H9 (cell line): Measurements from ENCODE around the gene NUDT3. TPM values are rescaled to one million over a fixed set of nuclear protein-coding genes. Genes with fewer than 3 reads are reported as not detected.

ENCODE experiments used
- DNase-seq: peaks from one replicate; pipeline ENCODE4 v3.0.0-alpha.2; 2017
- H2AFZ ChIP-seq: one replicate; pipeline ENCODE4 v1.6.1; 2013; ENCODE audit warnings: mild to moderate bottlenecking, low read length, control low read depth, moderate library complexity
- H2AK5ac ChIP-seq: 2 replicates; pipeline ENCODE4 v1.6.1; 2013; ENCODE audit warnings: low read length, control low read depth, mixed read lengths; ENCODE audit not compliant: insufficient read length
- H2BK120ac ChIP-seq: one replicate; pipeline ENCODE4 v1.6.1; 2013; ENCODE audit warnings: low read depth, mild to moderate bottlenecking, low read length, control low read depth, inconsistent platforms; ENCODE audit not compliant: poor library complexity, severe bottlenecking
- H2BK12ac ChIP-seq: 2 replicates; pipeline ENCODE4 v1.6.1; 2013; ENCODE audit warnings: low read length, control low read depth, mixed read lengths, low read depth; ENCODE audit not compliant: insufficient read length
- H2BK15ac ChIP-seq: 2 replicates; pipeline ENCODE4 v1.6.1; 2013; ENCODE audit warnings: low read depth, low read length, control low read depth
- H2BK20ac ChIP-seq: one replicate; pipeline ENCODE4 v1.6.1; 2013; ENCODE audit warnings: low read depth, mild to moderate bottlenecking, low read length, control low read depth, inconsistent platforms; ENCODE audit not compliant: poor library complexity, severe bottlenecking
- H2BK5ac ChIP-seq: 2 replicates; pipeline ENCODE4 v1.6.1; 2013; ENCODE audit warnings: low read length, control low read depth, mixed read lengths; ENCODE audit not compliant: insufficient read length
- H3K14ac ChIP-seq: 2 replicates; pipeline ENCODE4 v1.6.1; 2013; ENCODE audit warnings: low read length, control low read depth; ENCODE audit not compliant: insufficient read depth
- H3K18ac ChIP-seq: 2 replicates; pipeline ENCODE4 v1.6.1; 2013; ENCODE audit warnings: low read depth, mild to moderate bottlenecking, mixed read lengths, low read length, control low read depth; ENCODE audit not compliant: insufficient read length
- H3K23ac ChIP-seq: 2 replicates; pipeline ENCODE4 v1.6.1; 2013; ENCODE audit warnings: low read length, control low read depth, mixed read lengths, low read depth; ENCODE audit not compliant: insufficient read length
- H3K23me2 ChIP-seq: 2 replicates; pipeline ENCODE4 v1.6.1; 2013; ENCODE audit warnings: low read depth, mild to moderate bottlenecking, mixed read lengths, low read length, control low read depth; ENCODE audit not compliant: insufficient read length, poor library complexity, severe bottlenecking
- H3K27ac ChIP-seq: 2 replicates; pipeline ENCODE4 v1.5.1; 2013; ENCODE audit warnings: low read length, control low read depth, mixed read lengths, low read depth; ENCODE audit not compliant: insufficient read length
- H3K27me3 ChIP-seq: 2 replicates; pipeline ENCODE4 v1.6.1; 2013; ENCODE audit warnings: low read length, control low read depth, inconsistent platforms; ENCODE audit not compliant: insufficient read depth
- H3K4ac ChIP-seq: 2 replicates; pipeline ENCODE4 v1.6.1; 2013; ENCODE audit warnings: low read depth, mild to moderate bottlenecking, control low read depth, inconsistent platforms, low read length, moderate library complexity
- H3K4me1 ChIP-seq: 2 replicates; pipeline ENCODE4 v1.6.1; 2013; ENCODE audit warnings: low read length, control low read depth, inconsistent platforms; ENCODE audit not compliant: insufficient read depth
- H3K4me2 ChIP-seq: 2 replicates; pipeline ENCODE4 v1.6.1; 2013; ENCODE audit warnings: low read length, control low read depth, mixed read lengths; ENCODE audit not compliant: insufficient read length, insufficient read depth
- H3K56ac ChIP-seq: 2 replicates; pipeline ENCODE4 v1.6.1; 2013; ENCODE audit warnings: low read depth, mild to moderate bottlenecking, mixed read lengths, low read length, control low read depth; ENCODE audit not compliant: insufficient read length
- H3K79me1 ChIP-seq: 2 replicates; pipeline ENCODE4 v1.6.1; 2013; ENCODE audit warnings: low read depth, mild to moderate bottlenecking, moderate library complexity, low read length, control low read depth, inconsistent platforms; ENCODE audit not compliant: insufficient read depth, poor library complexity, severe bottlenecking
- H3K79me2 ChIP-seq: 2 replicates; pipeline ENCODE4 v1.6.1; 2013; ENCODE audit warnings: low read length, control low read depth, inconsistent platforms; ENCODE audit not compliant: insufficient read depth
- H3K9ac ChIP-seq: 2 replicates; pipeline ENCODE4 v1.6.1; 2013; ENCODE audit warnings: low read length, control low read depth, mixed read lengths; ENCODE audit not compliant: insufficient read length; ENCODE audit errors: extremely low read depth
- H3K9me3 ChIP-seq: one replicate; pipeline ENCODE4 v1.6.1; 2013; ENCODE audit warnings: low read depth, low read length, inconsistent platforms; ENCODE audit not compliant: control insufficient read depth
- H3T11ph ChIP-seq: one replicate; pipeline ENCODE4 v1.6.1; 2013; ENCODE audit warnings: mild to moderate bottlenecking, low read length, control low read depth, inconsistent platforms
- H4K20me1 ChIP-seq: one replicate; pipeline ENCODE4 v1.6.1; 2013; ENCODE audit not compliant: control insufficient read depth, insufficient read length, insufficient read depth
- H4K5ac ChIP-seq: 2 replicates; pipeline ENCODE4 v1.6.1; 2013; ENCODE audit warnings: low read depth, mild to moderate bottlenecking, mixed read lengths, low read length, control low read depth; ENCODE audit not compliant: insufficient read length
- H4K8ac ChIP-seq: replicated peaks from 2 replicates; pipeline ENCODE4 v1.6.1; 2013; ENCODE audit warnings: low read length, control low read depth, mixed read lengths, low read depth; ENCODE audit not compliant: insufficient read length
- H4K91ac ChIP-seq: 2 replicates; pipeline ENCODE4 v1.6.1; 2013; ENCODE audit warnings: low read depth, mild to moderate bottlenecking, moderate library complexity, mixed read lengths, low read length, control low read depth; ENCODE audit not compliant: insufficient read length
- H3K27ac Mint-ChIP-seq, 3 experiments: 2 replicates in 2 of 3; 3 replicates in 1 of 3; pipeline ENCODE4 v1.8.0; 2020 to 2021; ENCODE audit warnings: mixed read lengths in 3 of 3, mild to moderate bottlenecking in 1 of 3, moderate library complexity in 1 of 3
- H3K27me3 Mint-ChIP-seq: 2 replicates; pipeline ENCODE4 v1.8.0; 2021; ENCODE audit warnings: low read depth, mild to moderate bottlenecking, moderate library complexity, mixed read lengths
- H3K36me3 Mint-ChIP-seq, 3 experiments: 2 replicates in 2 of 3; 3 replicates in 1 of 3; pipeline ENCODE4 v1.8.0; 2020 to 2021; ENCODE audit warnings: low read depth in 3 of 3, mixed read lengths in 3 of 3; ENCODE audit not compliant: insufficient read depth in 1 of 3
- H3K4me1 Mint-ChIP-seq, 2 experiments: 2 replicates each; pipeline ENCODE4 v1.8.0; 2020; ENCODE audit warnings: mixed read lengths in 2 of 2
- H3K4me3 Mint-ChIP-seq, 2 experiments: 2 replicates in 1 of 2; 3 replicates in 1 of 2; pipeline ENCODE4 v1.8.0; 2020 to 2021; ENCODE audit warnings: mild to moderate bottlenecking in 2 of 2, mixed read lengths in 2 of 2, moderate library complexity in 1 of 2
- H3K9me3 Mint-ChIP-seq, 2 experiments: 2 replicates in 1 of 2; 3 replicates in 1 of 2; pipeline ENCODE4 v1.8.0; 2020; ENCODE audit warnings: mild to moderate bottlenecking in 2 of 2, mixed read lengths in 2 of 2, moderate library complexity in 1 of 2
- CTCF ChIP-seq: fragments of 200-600 bp; sonication (generic); conservative IDR thresholded peaks from 3 replicates; pipeline ENCODE4 v1.8.0; 2021; ENCODE audit warnings: antibody characterized with exemption, mild to moderate bottlenecking
- WGBS: extraction: QIAGEN DNeasy Blood & Tissue Kit; methylation state at CpG from one replicate; pipeline ENCODE4 v1.1.7; 2013; ENCODE audit warnings: missing lambda C conversion rate, low lambda C conversion rate, mixed read lengths; ENCODE audit not compliant: insufficient read length; ENCODE audit errors: extremely low coverage; 5-methylcytosine and 5-hydroxymethylcytosine counted together
- total RNA-seq: library from RNA; stranded (reverse); gene quantifications from 2 replicates; pipeline ENCODE4 v1.2.1, GENCODE V29; 2021

NUDT3 gene
- total RNA-seq, 1 experiment from 2014 or later = 23.6 TPM

GRCh38 chr6:34358389-34358905 is 34.0 kb downstream of the NUDT3 start:
- Histone ChIP-seq H3K79me1 (peaks cover 6% of the 10 kb centered on the region), H3K4me1 (no peaks in the 10 kb centered on the region), H2BK5ac (no peak overlapping the region), H3K27me3 (no peaks in the 10 kb centered on the region), H3K27ac (no peak overlapping the region), H2BK12ac (no peak overlapping the region), H3K4ac (no peak overlapping the region), H3K9me3 (no peaks in the 10 kb centered on the region), H4K91ac (no peak overlapping the region), H3K4me2 (no peak overlapping the region), H3K23ac (no peak overlapping the region), H2BK15ac (no peak overlapping the region), H2AK5ac (no peak overlapping the region), H3K9ac (no peak overlapping the region), H2AFZ (no peak overlapping the region), H3K79me2 (peaks cover 2% of the 10 kb centered on the region; the same call in 1 of the 2 replicates), H3T11ph (no peak overlapping the region), H4K5ac (no peak overlapping the region), H2BK20ac (no peak overlapping the region), H4K8ac (no peak overlapping the region), H3K18ac (no peak overlapping the region), H4K20me1 (peaks cover 3% of the 10 kb centered on the region), H3K56ac (no peak overlapping the region), H3K23me2 (no peaks in the 10 kb centered on the region), H2BK120ac (no peak overlapping the region), H3K14ac (no peak overlapping the region)
- Mint-ChIP-seq H3K36me3 (no peaks in the 10 kb centered on the region; a peak in 1 of 7 replicates), H3K27me3 (peaks cover 2% of the 10 kb centered on the region; the same call in 1 of the 2 replicates), H3K27ac (peak overlapping the region in 1 of 3 experiments; percentile 87; a peak in 1 of 7 replicates), H3K4me3 (no peak overlapping the region), H3K9me3 (no peaks in the 10 kb centered on the region), H3K4me1 (peaks cover 21 to 22% of the 10 kb centered on the region in 2 experiments)
- no peak for TF ChIP-seq CTCF
- no peak for DNase-seq
- WGBS = no CpG with 5 or more reads among the region's 3 CpGs
